CD14-positive monocyte (primary cell): ENCODE results near the gene HMOX2. TPM values are rescaled to one million over a fixed set of nuclear protein-coding genes. Genes with fewer than 3 reads are reported as not detected.

Experiments used
- DNase-seq, 3 donors: peaks; one replicate each; pipeline ENCODE4 v3.0.0-alpha.2; 2011 to 2022
- H2AFZ ChIP-seq: 2 replicates; pipeline ENCODE4 v1.6.0; 2012; ENCODE audit warnings: mild to moderate bottlenecking, low read depth, low read length, inconsistent platforms; ENCODE audit not compliant: insufficient read depth, poor library complexity, severe bottlenecking
- H3K27ac ChIP-seq, 2 donors: 1 replicate in 1 of 2; 2 replicates in 1 of 2; pipeline ENCODE4 v1.5.1; 2012 to 2013; ENCODE audit warnings: low read length in 2 of 2, control low read depth in 1 of 2, inconsistent platforms in 1 of 2, low read depth in 1 of 2, mild to moderate bottlenecking in 1 of 2
- H3K27me3 ChIP-seq, 2 donors: one replicate each; pipeline versions ENCODE4 v1.6.0 to v1.6.1; 2011 to 2013; ENCODE audit warnings: low read length in 2 of 2; ENCODE audit not compliant: control insufficient read depth in 2 of 2, insufficient read depth in 2 of 2
- H3K36me3 ChIP-seq, 2 donors: replicated peaks in 1 of 2; 1 replicate in 1 of 2; 2 replicates in 1 of 2; pipeline versions ENCODE4 v1.5.1 to v1.6.1; 2012 to 2013; ENCODE audit warnings: low read length in 2 of 2, control low read depth in 1 of 2, inconsistent platforms in 1 of 2, mild to moderate bottlenecking in 1 of 2; ENCODE audit not compliant: insufficient read depth in 2 of 2, control insufficient read depth in 1 of 2
- H3K4me1 ChIP-seq, 2 donors: 1 replicate in 1 of 2; 2 replicates in 1 of 2; pipeline versions ENCODE4 v1.5.1 to v1.6.1; 2012 to 2013; ENCODE audit warnings: low read length in 2 of 2, control low read depth in 1 of 2, inconsistent platforms in 1 of 2, mild to moderate bottlenecking in 1 of 2, moderate library complexity in 1 of 2; ENCODE audit not compliant: insufficient read depth in 2 of 2, control insufficient read depth in 1 of 2
- H3K4me2 ChIP-seq: replicated peaks from 2 replicates; pipeline ENCODE3; 2012; ENCODE audit warnings: low read length, moderate library complexity, mild to moderate bottlenecking; ENCODE audit not compliant: poor library complexity, severe bottlenecking; ENCODE audit errors: extremely low read depth
- H3K4me3 ChIP-seq, 3 experiments: fragments of 200-600 bp in 1 of 3; sonication (generic) in 1 of 3; replicated peaks in 1 of 3; 1 replicate in 2 of 3; 2 replicates in 1 of 3; pipeline ENCODE4 v1.5.1; 2011 to 2013; ENCODE audit warnings: low read length in 3 of 3, mild to moderate bottlenecking in 3 of 3, control low read depth in 2 of 3, low read depth in 2 of 3, inconsistent platforms in 1 of 3, moderate library complexity in 1 of 3
- H3K79me2 ChIP-seq: 2 replicates; pipeline ENCODE4 v1.6.0; 2012; ENCODE audit warnings: mild to moderate bottlenecking, control low read depth, inconsistent platforms, low read length, moderate library complexity; ENCODE audit not compliant: insufficient read depth
- H3K9ac ChIP-seq: 2 replicates; pipeline ENCODE4 v1.6.0; 2017; ENCODE audit warnings: low read length, mild to moderate bottlenecking; ENCODE audit not compliant: insufficient read depth, poor library complexity, severe bottlenecking
- H3K9me3 ChIP-seq, 2 donors: replicated peaks in 1 of 2; 1 replicate in 1 of 2; 2 replicates in 1 of 2; pipeline versions ENCODE4 v1.5.1 to v1.6.1; 2012 to 2013; ENCODE audit warnings: low read length in 2 of 2, control low read depth in 1 of 2; ENCODE audit not compliant: control insufficient read depth in 1 of 2, insufficient read depth in 1 of 2
- H4K20me1 ChIP-seq: 2 replicates; pipeline ENCODE4 v1.6.0; 2012; ENCODE audit warnings: mild to moderate bottlenecking, low read length, control low read depth, moderate library complexity; ENCODE audit not compliant: insufficient read depth
- H3K27ac Mint-ChIP-seq, 7 donors: one replicate each; pipeline ENCODE4 v1.8.0; 2020; ENCODE audit warnings: mild to moderate bottlenecking in 7 of 7, mixed read lengths in 7 of 7, moderate library complexity in 6 of 7, inconsistent platforms in 2 of 7
- H3K27me3 Mint-ChIP-seq, 3 donors: one replicate each; pipeline ENCODE4 v1.8.0; 2021 to 2022; ENCODE audit warnings: low read depth in 3 of 3, mild to moderate bottlenecking in 3 of 3, mixed read lengths in 3 of 3, moderate library complexity in 3 of 3, inconsistent platforms in 1 of 3
- H3K36me3 Mint-ChIP-seq, 2 donors: one replicate each; pipeline ENCODE4 v1.8.0; 2020; ENCODE audit warnings: mixed read lengths in 2 of 2, inconsistent platforms in 1 of 2, mild to moderate bottlenecking in 1 of 2
- H3K4me1 Mint-ChIP-seq: one replicate; pipeline ENCODE4 v1.8.0; 2020; ENCODE audit warnings: mild to moderate bottlenecking, mixed read lengths
- H3K4me3 Mint-ChIP-seq, 2 donors: one replicate each; pipeline ENCODE4 v1.8.0; 2020; ENCODE audit warnings: mild to moderate bottlenecking in 2 of 2, mixed read lengths in 2 of 2, moderate library complexity in 1 of 2
- H3K9me3 Mint-ChIP-seq, 7 donors: one replicate each; pipeline ENCODE4 v1.8.0; 2020 to 2022; ENCODE audit warnings: mixed read lengths in 7 of 7, mild to moderate bottlenecking in 6 of 7, moderate library complexity in 6 of 7, inconsistent platforms in 2 of 7
- WGBS: methylation state at CpG from one replicate; pipeline ENCODE4 v1.1.5; 2013; ENCODE audit warnings: missing lambda C conversion rate; ENCODE audit not compliant: insufficient coverage; 5-methylcytosine and 5-hydroxymethylcytosine counted together
- intact Hi-C, 2 donors: fragments of 100-400 bp; cut with micrococcal nuclease; formaldehyde crosslinking; loops; one replicate each; pipeline versions ENCODE4 v1.15.0 to v1.15.1; 2023
- polyA plus RNA-seq, 3 donors: library from polyadenylated mRNA; depleted of rRNA in 1 of 3; unstranded in 2 of 3; stranded (reverse) in 1 of 3; fragments of 300-500 nt in 2 of 3; fragments of >200 nt in 1 of 3; fragmentation: Illumina TruSeq in 2 of 3; gene quantifications; 1 replicate in 2 of 3; 2 replicates in 1 of 3; pipeline ENCODE4 v1.2.3, GENCODE V29; 2012 to 2021
- TF ChIP-seq, protein P1 (sequence below): fragments of 200-600 bp; IDR thresholded peaks from one replicate; pipeline ENCODE4 v1.8.0; 2022; ENCODE audit warnings: antibody characterized with exemption, mild to moderate bottlenecking

HMOX2 gene
- polyA plus RNA-seq, 3 donors = 21.7 to 33.2 (median 25.0) TPM

DNA sequence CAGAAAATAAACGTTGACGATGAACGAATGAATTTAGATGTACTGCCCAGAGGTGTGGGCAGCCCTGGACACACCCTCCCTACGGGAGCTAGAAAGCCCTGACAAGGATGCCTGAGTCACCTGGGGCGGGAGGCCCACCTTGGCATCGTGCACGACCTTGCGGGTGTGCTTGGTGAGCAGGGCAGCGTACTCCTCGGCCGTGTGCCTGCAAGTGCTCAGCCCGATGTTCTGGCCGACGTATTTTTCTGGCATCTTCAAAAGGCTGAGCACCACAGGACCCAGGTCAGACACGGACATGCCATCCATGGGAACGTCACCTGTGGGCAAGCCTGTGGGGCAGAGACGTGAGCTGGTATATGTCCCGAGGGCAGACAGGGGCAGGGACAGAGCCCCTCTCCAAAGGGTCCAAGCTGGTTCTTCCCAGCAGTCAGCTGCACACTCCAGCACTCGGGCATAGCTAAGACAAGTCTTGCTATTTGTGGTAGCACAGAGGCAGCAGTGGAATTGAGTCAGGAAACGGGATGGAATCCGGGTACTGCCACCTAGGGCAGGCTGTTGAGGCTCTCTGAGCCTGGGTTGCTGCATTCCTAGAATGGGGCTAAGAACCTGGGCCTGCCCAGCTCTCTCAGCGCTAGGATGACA is 12.6 kb upstream of the HMOX2 start:
- intact Hi-C loops = no loop called here
- no peak for DNase-seq
- peaks cover 0 to 2% (median 0%) of the 10 kb centered on the region in 7 donors for H3K9me3 Mint-ChIP-seq
- 98% methylated on average over 21 of the region's 22 CpGs for WGBS
- Histone ChIP-seq H3K4me2 (no peak overlapping the region), H4K20me1 (no peaks in the 10 kb centered on the region), H3K27me3 (no peaks in the 10 kb centered on the region), H3K4me3 (no peak overlapping the region), H3K36me3 (peaks cover 47 to 72% of the 10 kb centered on the region in 2 donors), H3K27ac (no peak overlapping the region), H3K79me2 (no peaks in the 10 kb centered on the region), H2AFZ (no peak overlapping the region), H3K4me1 (peaks cover 18 to 22% of the 10 kb centered on the region in 2 donors), H3K9me3 (no peaks in the 10 kb centered on the region), H3K9ac (no peak overlapping the region)
- H3K4me1 Mint-ChIP-seq = peaks cover 19% of the 10 kb centered on the region
- H3K27ac Mint-ChIP-seq = peak overlapping the region in 1 of 7 donors; percentile 42
- TF ChIP-seq, protein P1, sequence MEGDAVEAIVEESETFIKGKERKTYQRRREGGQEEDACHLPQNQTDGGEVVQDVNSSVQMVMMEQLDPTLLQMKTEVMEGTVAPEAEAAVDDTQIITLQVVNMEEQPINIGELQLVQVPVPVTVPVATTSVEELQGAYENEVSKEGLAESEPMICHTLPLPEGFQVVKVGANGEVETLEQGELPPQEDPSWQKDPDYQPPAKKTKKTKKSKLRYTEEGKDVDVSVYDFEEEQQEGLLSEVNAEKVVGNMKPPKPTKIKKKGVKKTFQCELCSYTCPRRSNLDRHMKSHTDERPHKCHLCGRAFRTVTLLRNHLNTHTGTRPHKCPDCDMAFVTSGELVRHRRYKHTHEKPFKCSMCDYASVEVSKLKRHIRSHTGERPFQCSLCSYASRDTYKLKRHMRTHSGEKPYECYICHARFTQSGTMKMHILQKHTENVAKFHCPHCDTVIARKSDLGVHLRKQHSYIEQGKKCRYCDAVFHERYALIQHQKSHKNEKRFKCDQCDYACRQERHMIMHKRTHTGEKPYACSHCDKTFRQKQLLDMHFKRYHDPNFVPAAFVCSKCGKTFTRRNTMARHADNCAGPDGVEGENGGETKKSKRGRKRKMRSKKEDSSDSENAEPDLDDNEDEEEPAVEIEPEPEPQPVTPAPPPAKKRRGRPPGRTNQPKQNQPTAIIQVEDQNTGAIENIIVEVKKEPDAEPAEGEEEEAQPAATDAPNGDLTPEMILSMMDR = no peak
- H3K36me3 Mint-ChIP-seq = peaks cover 53 to 73% of the 10 kb centered on the region in 2 donors
- peaks cover 0 to 2% (median 1%) of the 10 kb centered on the region in 3 donors for H3K27me3 Mint-ChIP-seq
- no peak overlapping the region for H3K4me3 Mint-ChIP-seq

DNA sequence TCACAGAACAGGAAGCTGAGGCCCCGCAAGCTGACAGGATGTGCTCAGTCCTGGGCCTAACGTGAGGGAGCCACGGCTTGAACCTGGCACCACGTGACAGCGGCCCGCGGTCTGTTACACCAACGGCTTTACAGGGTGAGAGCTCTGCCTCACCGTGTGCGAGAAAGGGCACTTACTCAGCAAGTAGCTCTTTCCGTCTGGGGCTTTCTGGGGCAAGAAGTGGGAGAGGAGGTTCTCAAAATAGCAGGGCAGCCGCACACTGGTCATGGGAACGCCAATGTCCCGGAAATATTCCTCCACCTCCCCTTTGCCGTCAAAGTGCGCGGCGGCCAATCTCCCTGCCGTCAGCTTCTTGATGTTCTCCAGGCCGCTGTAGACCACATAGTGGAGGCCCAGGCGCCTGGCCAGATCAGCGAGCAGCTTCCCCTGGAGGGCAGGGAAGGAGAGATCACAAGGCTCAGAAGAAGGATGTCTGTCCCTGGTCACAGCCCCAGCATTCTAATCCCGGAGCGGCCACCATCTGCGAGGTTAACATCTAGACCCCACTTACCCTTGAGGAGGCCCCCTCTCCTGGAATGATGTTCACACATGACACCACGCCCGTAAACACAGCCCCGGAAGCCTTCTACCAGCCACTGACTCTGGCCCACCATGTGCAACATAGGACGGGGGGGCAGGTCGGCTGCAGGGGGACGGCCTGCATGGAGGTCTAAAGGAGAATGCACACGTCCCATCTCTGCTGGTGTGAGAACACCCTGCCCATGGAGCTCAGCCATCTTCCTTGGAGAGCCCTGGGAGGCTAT is 10.0 kb upstream of the HMOX2 start:
- Mint-ChIP-seq H3K9me3 (no peaks in the 10 kb centered on the region), H3K4me3 (peak overlapping the region in 1 of 2 donors; percentile 31), H3K36me3 (peaks cover 57 to 89% of the 10 kb centered on the region in 2 donors), H3K4me1 (peaks cover 3% of the 10 kb centered on the region), H3K27me3 (peaks cover 0 to 2% (median 0%) of the 10 kb centered on the region in 3 donors), H3K27ac (peak overlapping the region in 2 of 7 donors; percentile 15 to 53)
- Histone ChIP-seq H3K4me1 (peaks cover 2 to 5% of the 10 kb centered on the region in 2 donors), H4K20me1 (no peaks in the 10 kb centered on the region), H3K27ac (no peak overlapping the region), H3K9me3 (no peaks in the 10 kb centered on the region), H3K79me2 (no peaks in the 10 kb centered on the region), H3K27me3 (no peaks in the 10 kb centered on the region), H3K4me2 (no peak overlapping the region), H3K4me3 (no peak overlapping the region), H2AFZ (no peak overlapping the region), H3K36me3 (peaks cover 52 to 75% of the 10 kb centered on the region in 2 donors), H3K9ac (no peak overlapping the region)
- no peak for DNase-seq
- 85% methylated on average over 27 of the region's 32 CpGs for WGBS
- intact Hi-C loops = loop anchor here in 1 of 2 donors (5.0 kb wide), 1 partner anchor 39 kb away; the partner anchor contains the start of gene DNAJA3
- TF ChIP-seq, protein P1 = no peak
